WI38 (cell line): ENCODE results near the gene DCUN1D3.
A peak's percentile ranks its signal among the peaks of the same experiment; 100 is the strongest.

Experiments used
- H3K4me3 ChIP-seq: 2 replicates; pipeline ENCODE4 v1.5.1; 2011; ENCODE audit warnings: low read depth, mild to moderate bottlenecking, control low read depth, low read length
- TF ChIP-seq, protein P1 (sequence below): IDR thresholded peaks from 2 replicates; pipeline ENCODE4 v1.5.1; 2012; ENCODE audit warnings: low read depth, mild to moderate bottlenecking, control low read depth, low read length

The DCUN1D3 gene

GRCh38 chr16:20822521-20823325 is 77.4 kb downstream of the DCUN1D3 start:
- no peak overlapping the region for H3K4me3 ChIP-seq
- TF ChIP-seq, protein P1, sequence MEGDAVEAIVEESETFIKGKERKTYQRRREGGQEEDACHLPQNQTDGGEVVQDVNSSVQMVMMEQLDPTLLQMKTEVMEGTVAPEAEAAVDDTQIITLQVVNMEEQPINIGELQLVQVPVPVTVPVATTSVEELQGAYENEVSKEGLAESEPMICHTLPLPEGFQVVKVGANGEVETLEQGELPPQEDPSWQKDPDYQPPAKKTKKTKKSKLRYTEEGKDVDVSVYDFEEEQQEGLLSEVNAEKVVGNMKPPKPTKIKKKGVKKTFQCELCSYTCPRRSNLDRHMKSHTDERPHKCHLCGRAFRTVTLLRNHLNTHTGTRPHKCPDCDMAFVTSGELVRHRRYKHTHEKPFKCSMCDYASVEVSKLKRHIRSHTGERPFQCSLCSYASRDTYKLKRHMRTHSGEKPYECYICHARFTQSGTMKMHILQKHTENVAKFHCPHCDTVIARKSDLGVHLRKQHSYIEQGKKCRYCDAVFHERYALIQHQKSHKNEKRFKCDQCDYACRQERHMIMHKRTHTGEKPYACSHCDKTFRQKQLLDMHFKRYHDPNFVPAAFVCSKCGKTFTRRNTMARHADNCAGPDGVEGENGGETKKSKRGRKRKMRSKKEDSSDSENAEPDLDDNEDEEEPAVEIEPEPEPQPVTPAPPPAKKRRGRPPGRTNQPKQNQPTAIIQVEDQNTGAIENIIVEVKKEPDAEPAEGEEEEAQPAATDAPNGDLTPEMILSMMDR = no peak

GRCh38 chr16:20821682-20822081 is 78.5 kb downstream of the DCUN1D3 start:
- no peak overlapping the region for H3K4me3 ChIP-seq
- TF ChIP-seq, protein P1 = no peak

DNA sequence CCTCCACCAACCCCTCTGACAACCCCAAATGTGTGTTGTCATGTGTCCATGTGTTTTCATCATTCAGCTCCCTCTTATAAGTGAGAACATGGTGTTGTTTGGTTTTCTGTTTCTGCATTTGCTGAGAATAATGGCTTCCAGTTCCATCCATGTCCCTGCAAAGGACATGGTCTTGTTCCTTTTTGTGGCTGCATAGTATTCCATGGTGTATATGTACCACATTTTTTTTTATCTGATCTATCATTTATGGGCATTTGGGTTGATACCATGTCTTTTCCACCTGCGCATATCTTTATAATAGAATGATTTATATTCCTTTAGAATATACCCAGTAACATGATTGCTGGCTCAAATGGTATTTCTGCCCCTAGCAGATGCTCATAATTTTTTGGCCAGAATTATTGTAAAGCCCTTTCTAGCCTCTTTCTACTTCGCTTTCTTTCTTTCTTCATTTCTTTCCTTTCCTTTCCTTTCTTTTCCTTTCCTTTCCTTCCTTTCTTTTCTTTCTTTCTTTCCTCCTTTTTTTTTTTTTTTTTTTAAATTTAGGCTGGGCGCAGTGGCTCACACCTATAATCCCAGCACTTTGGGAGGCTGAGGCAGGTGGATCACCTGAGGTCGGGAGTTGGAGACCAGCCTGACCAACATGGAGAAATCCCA is 81.1 kb downstream of the DCUN1D3 start:
- H3K4me3 ChIP-seq = no peak overlapping the region
- TF ChIP-seq, protein P1 = no peak

GRCh38 chr16:20814784-20815183 is 85.4 kb downstream of the DCUN1D3 start:
- TF ChIP-seq, protein P1 = no peak
- H3K4me3 ChIP-seq = no peak overlapping the region

- TF ChIP-seq, protein P1 = no peak
- no peak overlapping the region for H3K4me3 ChIP-seq
Measured at GRCh38 chr16:20812510-20812909, 87.6 kb downstream of the DCUN1D3 start.

GRCh38 chr16:20811889-20812439 is 88.2 kb downstream of the DCUN1D3 start:
- H3K4me3 ChIP-seq = no peak overlapping the region
- TF ChIP-seq, protein P1 = no peak

GRCh38 chr16:20807862-20808261 is 92.3 kb downstream of the DCUN1D3 start:
- H3K4me3 ChIP-seq = peak overlapping the region; percentile 86; the same call in 1 of the 2 replicates
- TF ChIP-seq, protein P1 = no peak
